HG03196 (cell line): Measurements from ENCODE around the gene E2F3.
A peak's percentile ranks its signal among the peaks of the same experiment; 100 is the strongest.
"Not testable (repeated sequence)": the region's sequence is repeated elsewhere in the genome, so short reads cannot be mapped to it uniquely, and the experiment has no call there.

Experiments
- ATAC-seq: cut with Tn5 transposase; IDR thresholded peaks from one replicate; pipeline ENCODE4 v1.9.1; 2021; ENCODE audit not compliant: unreplicated experiment

The E2F3 gene

DNA sequence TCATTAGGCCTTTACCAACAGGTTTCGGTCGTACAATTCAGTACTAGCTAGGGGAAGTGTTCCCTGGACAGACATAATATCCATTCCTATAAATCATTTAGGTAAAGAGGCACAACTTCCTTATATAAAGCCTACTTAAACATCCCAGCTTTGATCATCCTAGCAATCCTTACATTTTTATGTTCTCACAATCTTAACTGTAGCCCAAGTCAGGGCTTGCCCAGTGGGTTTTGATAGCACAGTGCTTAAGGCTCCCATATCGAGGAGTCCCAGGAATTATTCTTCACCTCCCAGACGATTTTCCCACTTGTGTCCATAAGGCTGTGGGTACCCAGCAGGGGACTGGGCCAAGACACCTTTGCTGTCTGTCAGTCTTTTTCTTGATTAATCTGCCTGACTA lies 63.2 kb downstream of the E2F3 start:
- no peak for ATAC-seq

DNA sequence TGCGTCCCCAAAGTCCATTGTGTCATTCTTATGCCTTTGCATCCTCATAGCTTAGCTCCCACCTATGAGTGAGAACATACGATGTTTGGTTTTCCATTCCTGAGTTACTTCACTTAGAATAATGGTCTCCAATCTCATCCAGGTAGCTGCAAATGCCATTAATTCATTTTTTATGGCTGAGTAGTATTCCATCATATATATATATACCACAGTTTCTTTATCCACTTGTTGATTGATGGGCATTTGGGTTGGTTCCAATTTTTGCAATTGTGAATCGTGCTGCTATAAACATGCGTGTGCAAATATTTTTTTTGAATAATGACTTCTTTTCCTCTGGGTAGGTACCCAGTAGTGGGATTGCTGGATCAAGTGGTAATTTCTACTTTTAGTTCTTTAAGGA lies 63.9 kb downstream of the E2F3 start:
- ATAC-seq = not testable (repeated sequence)

DNA sequence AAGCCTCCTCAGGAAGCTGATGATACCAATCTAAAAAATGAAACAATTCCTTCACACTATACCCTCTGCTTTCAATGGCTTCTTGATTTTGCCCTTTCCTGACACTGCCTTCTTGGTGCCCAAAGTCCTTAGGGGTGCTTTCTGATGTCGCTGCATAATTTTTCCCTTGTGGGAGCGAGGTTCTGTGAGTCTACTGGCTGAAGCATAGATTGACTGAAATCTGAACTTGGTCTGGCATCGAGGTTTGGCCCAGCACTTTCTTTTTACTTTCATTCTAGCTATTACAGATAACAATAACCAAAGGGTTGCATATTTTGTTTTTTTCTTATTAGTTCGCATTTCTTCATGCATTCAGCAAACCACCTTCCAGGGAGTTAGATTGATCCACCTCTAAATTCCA lies 65.8 kb downstream of the E2F3 start:
- ATAC-seq = peak; percentile 59

DNA sequence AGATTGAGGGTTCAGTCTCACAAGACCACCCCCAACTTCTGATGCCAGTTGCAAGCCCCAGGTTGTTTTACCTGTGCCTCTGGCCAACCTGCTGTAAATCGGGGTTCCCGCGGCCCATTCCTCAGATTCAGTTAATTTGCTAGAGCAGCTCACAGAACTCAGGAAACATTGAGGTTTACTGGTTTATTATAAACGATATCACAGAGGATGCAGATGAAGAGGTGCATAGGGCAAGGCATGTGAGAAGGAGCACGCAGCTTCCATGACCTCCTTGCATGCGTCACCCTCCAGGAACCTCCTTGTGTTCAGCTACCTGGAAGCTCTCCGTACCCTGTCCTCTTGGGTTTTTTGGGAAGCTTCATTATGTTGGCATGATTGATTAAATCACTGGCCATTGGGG lies 66.5 kb downstream of the E2F3 start:
- ATAC-seq = no peak

DNA sequence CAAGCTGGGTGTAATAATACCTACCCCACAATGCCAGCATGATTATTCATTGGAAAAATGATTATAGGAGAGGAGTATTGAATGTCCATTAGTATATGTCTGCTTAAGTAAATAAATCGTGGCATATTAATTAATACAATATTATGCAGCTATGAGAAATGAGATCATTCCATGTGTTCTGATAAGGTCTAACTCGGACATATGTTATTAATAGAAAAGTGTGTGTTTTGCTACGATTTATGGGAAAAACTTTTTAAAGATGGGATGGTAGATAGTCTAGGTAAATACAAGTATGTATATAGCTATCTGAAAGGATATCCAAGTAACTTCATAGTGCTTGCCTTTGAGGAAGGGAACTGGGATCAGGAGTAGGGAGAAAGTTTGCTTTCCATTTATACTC lies 71.1 kb downstream of the E2F3 start:
- ATAC-seq = no peak

DNA sequence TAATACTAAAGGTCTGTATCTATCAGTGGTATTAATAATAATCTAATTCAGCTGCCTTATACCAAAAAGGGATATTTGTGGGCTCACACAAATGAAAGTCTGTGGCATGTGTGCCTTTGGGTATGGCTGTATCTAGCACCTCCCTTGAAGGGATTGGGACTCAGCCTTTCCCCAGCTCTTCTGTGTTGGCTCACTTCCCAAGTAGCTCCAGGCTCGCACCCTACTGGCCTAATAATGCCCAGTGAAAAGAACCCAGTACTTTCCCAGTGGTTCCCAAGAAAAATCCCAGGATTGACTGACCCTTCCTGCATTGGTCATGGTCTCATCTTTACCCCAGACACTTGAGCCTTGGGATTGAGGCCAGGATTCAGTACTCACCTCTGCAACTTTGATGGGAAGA lies 71.8 kb downstream of the E2F3 start:
- no peak for ATAC-seq

DNA sequence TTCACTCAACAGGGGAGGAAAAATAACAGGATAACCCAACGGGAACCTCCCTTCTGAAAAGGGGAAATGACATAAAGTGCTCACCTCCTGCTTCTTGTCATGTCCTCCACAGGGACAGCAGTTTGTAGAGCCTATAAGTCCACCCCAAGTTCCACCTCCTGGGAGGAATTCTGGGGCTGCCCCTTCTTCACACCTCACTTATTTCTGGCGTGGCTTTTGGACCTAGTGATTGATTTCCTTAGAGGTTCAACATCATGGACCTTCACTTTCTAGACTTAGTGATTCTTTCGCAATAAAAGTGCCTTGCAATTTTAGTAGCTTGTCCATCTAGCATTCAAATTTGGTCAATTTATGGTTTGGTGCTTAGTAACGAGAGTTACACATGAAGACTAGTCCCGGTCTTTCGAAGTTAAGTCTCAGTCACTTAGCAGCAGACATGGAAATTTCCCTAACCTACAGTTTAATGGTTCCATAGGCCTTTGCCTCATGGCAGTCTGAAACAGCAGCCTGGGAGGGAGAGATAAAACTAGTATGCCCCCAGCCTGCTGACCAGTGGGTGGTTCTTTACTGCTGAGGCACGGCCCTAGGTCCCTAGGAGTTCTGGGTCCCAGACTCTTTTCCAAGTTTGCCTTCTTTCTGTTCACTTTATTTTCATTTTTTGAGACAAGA lies 73.3 kb downstream of the E2F3 start:
- ATAC-seq = no peak

DNA sequence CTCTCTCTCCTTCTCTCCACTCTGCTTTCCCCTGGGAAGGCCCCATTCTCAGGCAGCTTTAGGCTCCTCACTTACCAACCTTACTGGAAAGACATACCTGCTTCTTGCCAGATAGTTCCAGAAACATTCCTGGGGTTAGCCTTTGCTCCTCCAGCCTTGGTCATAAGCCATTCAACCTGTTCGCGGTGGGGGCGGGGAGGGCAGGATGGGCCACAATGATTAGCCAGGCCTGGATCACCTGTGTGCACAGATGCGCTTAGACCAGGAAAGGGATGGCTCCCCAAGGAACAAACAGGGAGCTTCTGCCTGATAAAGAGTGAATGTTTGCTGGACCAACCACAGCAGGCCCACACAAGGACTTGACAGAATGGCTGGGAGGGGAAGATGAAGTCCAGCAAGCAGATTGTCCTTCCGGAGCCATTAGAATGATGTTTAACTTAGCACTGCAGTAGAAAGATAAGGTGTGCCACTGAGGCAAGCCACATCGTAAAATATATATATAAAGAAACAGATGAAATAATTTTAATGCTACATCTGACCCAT lies 74.9 kb downstream of the E2F3 start:
- ATAC-seq = no peak

DNA sequence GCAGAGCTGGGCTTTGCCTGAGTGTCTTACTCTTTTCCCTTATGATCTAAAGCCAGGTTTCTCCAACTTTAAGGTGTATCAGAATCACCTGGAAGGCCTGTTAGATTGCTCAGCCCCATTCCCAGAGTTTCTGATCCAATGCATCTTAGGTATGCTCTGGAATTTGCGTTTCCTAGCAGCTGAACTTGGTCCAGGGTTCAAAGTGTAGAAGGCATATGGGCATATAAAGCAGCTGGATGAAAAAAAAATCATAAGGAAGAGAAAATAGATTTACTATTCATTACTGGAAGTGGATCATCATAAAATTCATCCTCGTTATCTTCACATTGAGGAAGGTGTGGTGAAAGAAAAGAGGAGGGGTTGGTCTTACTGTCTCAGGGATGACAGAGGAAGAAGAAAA lies 75.8 kb downstream of the E2F3 start:
- no peak for ATAC-seq

DNA sequence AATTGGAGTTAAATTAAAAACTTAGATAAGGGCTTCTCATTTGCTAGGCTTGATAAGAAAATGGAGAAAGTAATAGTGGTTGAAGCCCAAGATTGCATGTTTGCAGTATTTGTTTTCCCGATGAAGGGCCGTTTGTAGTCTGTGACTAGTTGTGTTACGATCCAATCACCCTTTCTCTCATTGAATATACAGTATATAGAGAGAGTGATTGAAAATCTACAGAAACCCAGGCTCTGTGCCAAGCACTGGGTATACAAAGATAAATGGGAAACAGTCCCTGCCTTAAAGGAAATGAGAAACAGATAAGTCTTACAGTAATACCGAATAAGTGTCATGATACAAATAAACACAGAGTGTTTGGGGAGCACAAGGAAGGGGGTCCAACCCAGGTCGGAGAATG lies 77.4 kb downstream of the E2F3 start:
- no peak for ATAC-seq

DNA sequence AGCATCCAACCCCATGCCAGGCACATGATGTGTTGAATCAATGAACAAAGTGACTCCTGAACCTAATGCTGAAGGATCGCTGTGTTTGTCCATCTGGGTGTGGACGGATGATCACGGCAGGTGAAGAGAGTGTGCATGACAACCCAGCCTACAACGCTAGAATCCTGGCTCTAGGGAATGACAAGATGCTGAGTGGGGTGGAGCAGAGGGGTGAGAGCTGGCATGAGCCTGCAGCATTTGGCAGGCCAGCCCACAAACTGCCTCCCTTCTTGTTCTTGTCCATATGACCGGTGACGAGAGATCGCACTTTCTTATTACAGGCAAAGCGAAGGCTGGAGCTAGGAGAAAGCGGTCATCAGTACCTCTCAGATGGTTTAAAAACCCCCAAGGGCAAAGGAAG lies 77.8 kb downstream of the E2F3 start:
- no peak for ATAC-seq

DNA sequence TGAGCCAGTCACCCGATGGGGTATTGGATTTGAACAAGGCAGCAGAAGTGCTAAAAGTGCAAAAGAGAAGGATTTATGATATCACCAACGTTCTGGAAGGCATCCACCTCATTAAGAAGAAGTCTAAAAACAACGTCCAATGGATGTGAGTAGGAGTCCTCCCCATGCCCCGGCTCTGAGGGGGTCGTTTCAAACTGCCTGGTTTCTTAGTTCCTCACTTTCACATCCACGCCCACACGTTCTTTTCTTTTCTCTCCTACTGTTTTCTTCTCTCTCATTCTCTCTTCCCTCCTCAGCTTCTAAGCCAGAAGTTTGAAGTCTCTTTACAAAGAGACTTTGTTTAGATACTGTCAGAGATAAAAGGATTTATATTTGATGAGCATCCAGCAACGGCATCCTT lies 79.6 kb downstream of the E2F3 start:
- ATAC-seq = no peak

DNA sequence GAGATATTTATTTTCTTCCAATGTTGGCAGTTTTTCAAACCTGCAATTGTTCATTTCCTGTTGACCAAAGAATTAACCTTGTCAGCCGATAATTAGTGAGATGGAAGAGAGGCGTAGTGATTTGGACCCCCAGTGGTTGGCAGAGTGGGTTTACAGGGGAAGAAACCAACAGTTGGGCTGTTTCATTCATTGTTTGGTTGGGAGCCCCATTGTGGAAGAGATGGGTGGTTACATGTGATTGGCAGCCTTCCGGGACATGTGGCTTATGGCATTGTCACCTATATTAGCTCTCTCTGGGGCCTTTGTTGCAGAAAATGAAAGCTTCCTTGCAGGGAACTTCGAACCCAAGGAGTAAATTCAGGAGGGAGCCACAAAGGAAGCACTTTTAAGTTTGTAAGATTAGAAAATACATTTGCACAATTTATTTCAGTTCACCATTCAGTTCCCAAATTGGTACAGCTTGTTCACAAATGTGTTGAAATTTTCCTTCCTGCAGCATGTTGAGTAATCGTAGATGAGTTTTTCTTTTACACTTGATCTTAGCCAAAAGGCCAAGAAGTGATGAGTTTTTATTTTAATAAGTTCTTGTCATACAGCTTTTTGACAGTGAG lies 82.3 kb downstream of the E2F3 start:
- ATAC-seq = no peak

DNA sequence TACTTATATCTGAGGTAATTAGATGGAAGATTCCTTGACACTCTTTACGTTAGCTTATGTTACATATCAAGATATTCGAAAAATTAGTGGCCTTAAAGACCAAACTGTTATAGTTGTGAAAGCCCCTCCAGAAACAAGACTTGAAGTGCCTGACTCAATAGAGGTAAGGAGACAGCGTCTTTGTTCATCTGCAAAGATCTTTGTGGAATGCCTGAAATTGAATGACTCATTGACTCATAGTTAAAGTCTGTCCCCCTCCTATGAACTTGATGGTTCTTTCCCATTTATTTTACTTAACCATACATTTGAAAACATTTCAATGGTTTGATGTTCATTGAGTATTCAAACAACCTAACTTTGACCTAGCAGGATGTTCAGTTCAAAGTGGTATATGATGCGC lies 85.0 kb downstream of the E2F3 start:
- no peak for ATAC-seq

DNA sequence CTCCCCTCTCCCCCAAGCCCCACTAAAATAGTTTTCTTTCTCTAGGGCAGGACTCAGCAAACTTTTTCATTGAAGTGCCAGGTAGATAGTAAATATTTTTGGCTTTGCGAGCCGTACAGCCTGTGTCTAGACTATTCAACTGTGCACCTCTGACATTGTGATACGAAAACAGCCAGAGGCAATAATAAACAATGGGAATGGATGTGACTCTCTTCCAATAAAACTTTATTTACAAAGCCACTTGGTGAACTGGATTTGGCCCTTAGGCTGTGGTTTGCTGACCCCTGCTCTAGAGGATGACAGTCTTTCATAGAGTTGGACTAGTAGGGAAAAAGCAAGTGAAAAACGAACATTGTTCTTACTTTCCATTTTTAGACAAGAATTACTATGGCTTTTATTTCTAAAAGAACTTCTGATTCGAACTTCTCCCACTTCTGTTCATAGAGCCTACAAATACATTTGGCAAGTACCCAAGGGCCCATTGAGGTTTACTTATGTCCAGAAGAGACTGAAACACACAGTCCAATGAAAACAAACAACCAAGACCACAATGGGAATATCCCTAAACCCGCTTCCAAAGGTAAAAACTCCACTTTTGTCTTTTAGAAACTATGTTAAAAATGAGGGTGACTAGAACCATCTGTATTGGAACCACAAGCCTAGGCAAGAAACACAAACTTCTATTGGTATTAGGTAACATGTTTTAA lies 86.1 kb downstream of the E2F3 start:
- no peak for ATAC-seq

DNA sequence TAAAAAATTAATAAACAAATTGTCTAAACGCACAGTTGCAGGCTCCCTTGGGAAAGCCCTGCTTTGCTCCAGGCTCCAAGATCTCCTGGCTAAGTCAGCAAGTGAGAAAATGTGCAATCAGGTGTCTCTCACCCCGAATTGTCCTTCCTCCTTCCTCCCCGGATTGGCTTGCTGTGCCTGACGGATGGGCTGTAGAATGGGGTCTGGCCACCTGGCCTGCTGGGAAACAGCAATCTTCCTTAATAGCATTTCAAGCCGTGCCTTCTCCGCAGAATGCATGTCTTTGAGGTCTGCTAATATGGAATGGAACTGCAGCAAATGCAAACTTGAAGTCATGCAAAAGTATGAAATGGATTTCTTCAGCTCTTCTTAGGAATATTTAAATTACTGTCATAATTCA lies 88.9 kb downstream of the E2F3 start:
- ATAC-seq = no peak

DNA sequence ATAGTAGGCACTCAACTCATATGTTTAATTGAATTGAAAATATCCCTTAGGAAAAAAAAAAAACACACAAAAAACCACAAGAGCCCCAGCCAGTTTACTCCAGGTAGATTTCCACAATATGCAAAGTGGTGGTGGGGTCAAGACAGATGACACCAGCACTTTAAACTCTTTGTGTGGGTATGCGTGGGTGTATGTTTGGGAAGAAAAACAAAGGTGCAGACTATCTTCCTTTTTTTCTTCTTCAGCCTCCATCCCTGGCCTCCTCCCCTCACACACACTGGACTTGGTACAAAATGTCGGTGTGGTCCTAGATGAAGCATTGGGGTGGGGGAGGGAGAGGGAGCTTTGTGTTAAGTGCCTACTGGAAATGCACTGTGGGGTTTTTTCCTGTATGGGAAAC lies 90.4 kb downstream of the E2F3 start:
- no peak for ATAC-seq

DNA sequence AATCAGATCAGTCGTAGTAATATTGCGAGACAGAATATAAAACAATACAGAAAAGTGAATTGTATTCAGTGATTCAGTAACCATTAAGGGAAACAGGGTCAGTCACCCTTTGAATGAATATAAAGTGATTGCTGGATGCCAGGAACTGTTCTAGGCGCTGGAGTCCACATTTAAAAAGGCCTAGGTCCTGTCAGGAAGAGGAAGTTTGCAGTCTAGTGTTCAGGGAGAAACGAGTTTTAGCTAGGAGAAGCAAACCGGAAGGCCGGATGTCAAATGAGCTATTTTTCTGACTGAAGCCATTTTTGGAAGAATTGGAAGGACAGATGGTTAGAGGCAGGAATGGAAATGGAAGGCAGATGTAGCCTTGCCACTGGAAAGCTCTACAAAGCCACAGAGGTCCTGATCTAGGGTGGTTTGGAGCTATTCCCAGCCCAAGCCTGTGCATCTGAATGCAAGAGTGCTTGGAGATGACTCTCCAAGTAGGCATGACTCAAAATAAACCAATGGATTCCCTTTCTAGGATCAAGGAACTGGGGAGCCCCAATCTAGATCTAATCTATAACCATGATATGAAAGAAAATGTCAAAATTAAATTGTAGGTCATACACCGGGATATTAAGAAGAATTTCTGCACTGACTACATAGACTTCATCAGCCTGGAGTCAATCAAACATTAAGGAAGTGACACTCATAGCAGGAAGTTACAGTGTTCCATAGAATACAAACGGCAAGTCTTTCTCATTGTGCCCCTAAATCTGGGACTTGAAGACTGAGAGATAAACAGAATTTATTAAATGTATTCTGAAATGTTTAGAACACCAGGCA lies 95.7 kb downstream of the E2F3 start:
- no peak for ATAC-seq

DNA sequence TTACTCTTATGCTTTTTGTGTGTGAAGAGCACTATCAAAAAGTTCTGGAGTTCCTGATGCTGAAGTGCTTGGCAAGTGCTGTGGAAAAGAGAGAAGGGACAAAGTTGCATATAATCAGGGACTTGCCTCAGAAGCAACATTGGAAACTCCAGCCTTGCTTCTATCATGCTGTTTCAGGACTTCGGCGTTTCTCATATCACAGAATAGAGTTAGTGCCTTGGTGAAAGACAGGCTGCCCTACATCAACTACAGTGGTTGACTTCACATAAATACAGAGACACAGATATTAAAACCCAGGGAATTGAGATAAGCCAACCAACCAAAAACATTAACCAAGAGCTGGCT lies 96.3 kb downstream of the E2F3 start:
- ATAC-seq = no peak

DNA sequence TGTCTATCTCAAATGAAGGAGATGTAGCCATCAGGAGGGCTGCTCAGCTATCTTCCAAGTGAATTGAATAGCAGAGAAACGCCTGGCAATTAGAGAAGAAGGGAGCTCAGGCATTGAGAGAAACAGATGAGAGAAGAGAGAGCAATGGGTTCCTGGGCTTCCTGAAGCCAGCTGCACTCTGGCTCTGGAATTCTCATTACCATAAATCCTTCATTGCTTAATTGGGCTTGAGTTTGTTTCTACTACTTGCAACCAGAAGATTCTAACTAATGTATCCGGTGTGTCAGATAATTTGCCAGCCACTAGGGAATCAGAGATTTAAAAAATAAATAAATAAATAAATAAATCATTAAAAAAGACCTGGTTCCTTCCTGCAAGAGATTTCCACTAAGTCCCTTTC lies 107.5 kb downstream of the E2F3 start:
- ATAC-seq = no peak

DNA sequence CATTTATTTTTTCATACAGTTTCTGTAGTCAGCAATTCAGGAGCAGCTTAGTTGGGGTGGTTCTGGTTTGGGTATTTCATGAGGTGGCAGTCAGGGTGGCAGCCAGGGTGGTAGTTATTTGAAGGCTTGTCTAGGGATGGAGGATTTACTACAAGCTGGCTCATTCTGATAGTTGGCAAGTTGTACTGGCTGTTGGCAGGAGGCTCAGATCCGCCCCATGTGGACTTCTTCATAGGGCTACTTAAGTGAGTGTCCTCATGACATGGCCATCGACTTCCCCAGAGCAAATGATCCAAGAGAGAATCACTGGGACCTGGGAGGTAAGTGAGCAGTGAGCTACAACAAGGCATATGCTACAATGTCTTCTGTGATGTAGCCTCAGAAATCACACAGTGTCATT lies 110.2 kb downstream of the E2F3 start:
- ATAC-seq = no peak

DNA sequence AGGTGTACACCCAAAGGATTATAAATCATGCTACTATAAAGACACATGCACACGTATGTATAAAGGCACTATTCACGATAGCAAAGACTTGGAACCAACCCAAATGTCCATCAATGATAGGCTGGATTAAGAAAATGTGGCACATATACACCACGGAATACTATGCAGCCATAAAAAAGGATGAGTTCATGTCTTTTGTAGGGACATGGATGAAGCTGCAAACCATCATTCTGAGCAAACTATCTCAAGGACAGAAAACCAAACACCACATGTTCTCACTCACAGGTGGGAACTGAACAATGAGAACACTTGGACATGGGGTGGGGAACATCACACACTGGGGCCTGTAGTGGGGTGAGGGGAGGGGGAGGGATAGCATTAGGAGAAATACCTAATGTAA lies 123.5 kb downstream of the E2F3 start:
- ATAC-seq = not testable (repeated sequence)
